A673 (cell line): ENCODE results near the gene ARHGEF7.

Experiments
- CTCF ChIP-seq: fragments of 300-800, 200-600 bp; sonication (generic); conservative IDR thresholded peaks from 2 replicates; pipeline ENCODE4 v1.5.1; 2017; ENCODE audit warnings: low read depth, mild to moderate bottlenecking, antibody characterized with exemption, low read length, moderate library complexity, mixed read lengths
- EZH2 ChIP-seq: fragments of 200-600 bp; sonication (generic); IDR thresholded peaks from 2 replicates; pipeline ENCODE4 v1.6.1; 2017; ENCODE audit warnings: borderline replicate concordance, low read depth, mild to moderate bottlenecking, mixed read lengths, antibody characterized with exemption, low read length; ENCODE audit not compliant: poor library complexity, severe bottlenecking

GRCh38 chr13:111074826-111075225 lies 40.3 kb upstream of the ARHGEF7 start:
- TF ChIP-seq CTCF (no peak), EZH2 (no peak)
